Lung microvascular endothelial cell (primary cell): Measurements from ENCODE around the gene RAB3C. TPM values are rescaled to one million over a fixed set of nuclear protein-coding genes. Genes with fewer than 3 reads are reported as not detected.

Source experiments
- DNase-seq, 2 donors: peaks; one replicate each; pipeline versions ENCODE4 v3.0.0 to v3.0.0-alpha.2; 2010; ENCODE audit warnings: low read depth in 2 of 2
- total RNA-seq: library from RNA; depleted of rRNA; stranded (reverse); fragments of >200 nt; gene quantifications from 2 replicates; pipeline ENCODE4 v1.2.1, GENCODE V29; 2014

RAB3C gene
- total RNA-seq, 1 donor from 2014 or later = under 0.01 TPM

DNA sequence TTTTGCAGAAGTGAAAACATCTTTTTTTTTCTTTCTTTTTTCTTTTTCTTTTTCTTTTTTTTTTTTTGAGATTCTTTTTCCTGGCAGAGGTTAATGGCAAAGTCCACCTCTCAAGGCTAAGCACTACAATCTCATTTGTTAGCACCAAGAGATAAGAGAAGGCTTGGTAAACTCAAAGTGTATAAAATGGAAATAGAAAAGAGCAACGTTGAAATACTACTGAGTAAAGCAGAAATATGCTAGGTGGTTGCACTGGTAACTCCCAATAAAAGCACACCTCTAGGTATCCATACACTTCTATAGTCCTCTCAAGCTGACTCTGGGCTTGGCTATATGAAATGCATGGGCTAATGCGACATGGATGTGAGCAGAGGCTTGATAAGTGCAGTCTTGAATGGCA lies 188.9 kb downstream of the RAB3C start:
- DNase-seq = no peak

DNA sequence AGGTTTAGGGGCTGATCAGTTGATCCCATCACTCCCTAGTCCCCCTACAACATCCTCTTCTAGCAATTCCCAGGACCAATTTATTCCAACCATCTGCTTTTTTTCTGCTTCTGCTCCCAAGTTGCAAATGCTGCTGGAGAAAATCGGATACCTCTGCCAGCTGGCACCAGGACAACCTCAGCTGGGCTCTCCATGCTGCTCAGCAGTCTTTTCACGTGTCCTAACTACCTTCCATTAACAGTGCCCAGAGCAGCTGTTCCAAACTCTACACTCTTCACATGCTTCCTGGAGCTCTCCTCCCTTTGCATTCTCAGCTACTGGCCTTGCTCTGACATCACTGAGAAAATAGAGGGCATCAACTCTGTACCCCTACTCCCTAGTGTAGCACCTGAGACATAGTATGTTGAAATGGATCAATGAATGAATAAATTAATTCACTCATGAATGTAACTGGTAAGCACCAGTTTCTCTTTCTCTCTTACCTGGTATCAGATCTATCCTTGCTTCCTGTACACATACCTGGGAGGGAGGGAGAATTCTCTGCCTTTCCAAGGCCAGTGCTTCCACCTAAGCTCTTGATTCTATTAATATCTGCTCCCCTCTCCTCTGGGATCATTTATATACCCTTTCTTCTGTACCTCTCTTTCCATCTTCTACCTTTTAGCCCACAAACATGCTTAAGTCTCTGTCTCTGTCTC lies 191.0 kb downstream of the RAB3C start:
- DNase-seq = peak in 1 of 2 donors; percentile 35

- DNase-seq = no peak
Measured at GRCh38 chr5:58774937-58775336, 192.1 kb downstream of the RAB3C start.

- DNase-seq = peak in 1 of 2 donors; percentile 5
Measured at GRCh38 chr5:58775701-58776262, 192.9 kb downstream of the RAB3C start.

- no peak for DNase-seq
Measured at GRCh38 chr5:58776559-58776958, 193.7 kb downstream of the RAB3C start.

DNA sequence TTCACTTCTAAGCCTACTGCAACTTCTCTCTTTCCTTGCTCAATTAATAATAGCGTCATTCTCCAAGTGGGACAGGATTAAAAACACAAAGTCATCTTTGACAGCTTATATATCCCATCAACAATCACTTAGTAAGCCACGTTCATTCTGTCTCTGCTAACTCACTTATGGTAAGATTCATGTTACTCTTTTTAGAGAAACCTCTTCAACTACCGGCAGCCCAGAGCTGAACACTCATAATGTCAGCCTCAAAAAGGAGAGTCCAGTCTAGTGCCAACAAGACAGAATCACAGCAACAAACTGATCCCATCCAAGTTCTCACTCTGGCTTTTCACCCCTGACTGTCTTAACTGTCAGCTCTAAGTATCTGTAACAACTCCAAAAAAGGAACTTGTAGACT lies 196.0 kb downstream of the RAB3C start:
- no peak for DNase-seq

- no peak for DNase-seq
Measured at GRCh38 chr5:58786035-58786434, 203.2 kb downstream of the RAB3C start.

DNA sequence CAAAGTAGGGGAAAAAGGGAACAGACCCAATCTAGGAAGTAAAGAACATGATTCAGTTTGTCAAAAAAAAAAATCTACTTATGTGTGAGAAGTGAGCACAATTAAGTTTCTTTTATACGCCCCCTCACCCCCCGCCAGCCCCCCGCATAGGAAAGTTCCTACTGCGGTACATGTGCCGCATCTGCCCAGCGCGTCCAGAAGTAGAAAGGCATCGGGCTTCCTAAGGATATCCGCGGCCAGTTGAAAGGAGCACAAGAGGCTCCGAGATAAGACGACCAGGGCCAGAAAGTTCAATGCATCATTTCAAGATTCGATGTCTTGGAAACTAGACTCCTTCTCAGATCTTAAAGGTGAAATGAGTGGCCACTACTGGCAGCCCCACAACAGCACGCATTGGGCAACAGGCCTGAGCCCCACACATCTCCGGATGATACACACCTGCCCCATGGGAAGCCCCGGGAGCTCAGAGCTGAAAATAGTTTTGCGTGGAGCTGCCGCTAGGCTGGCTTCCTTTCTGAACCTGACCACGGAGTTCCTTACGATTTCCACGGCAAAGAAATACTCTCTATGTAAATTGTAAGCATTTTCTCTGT lies 203.9 kb downstream of the RAB3C start:
- DNase-seq = no peak

DNA sequence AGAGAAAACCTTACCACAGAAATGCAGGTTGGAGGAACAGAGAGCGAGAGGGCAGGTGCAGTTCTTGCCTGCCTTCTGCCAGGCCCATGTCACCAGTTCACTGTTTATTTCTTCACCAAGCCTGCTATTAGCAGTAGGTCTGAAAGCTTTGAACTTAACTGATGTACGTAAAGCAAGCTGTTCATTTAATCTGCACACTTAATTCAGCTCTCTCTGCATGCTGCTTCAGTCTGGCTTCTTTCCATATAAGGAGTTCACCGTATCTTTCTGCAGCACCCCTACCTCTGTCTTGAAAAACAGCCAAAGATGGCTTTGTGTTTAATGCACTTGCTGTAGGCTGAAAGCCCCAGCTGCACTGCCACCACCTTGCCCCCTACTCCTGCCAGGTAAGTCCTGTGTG lies 205.1 kb downstream of the RAB3C start:
- DNase-seq = no peak

DNA sequence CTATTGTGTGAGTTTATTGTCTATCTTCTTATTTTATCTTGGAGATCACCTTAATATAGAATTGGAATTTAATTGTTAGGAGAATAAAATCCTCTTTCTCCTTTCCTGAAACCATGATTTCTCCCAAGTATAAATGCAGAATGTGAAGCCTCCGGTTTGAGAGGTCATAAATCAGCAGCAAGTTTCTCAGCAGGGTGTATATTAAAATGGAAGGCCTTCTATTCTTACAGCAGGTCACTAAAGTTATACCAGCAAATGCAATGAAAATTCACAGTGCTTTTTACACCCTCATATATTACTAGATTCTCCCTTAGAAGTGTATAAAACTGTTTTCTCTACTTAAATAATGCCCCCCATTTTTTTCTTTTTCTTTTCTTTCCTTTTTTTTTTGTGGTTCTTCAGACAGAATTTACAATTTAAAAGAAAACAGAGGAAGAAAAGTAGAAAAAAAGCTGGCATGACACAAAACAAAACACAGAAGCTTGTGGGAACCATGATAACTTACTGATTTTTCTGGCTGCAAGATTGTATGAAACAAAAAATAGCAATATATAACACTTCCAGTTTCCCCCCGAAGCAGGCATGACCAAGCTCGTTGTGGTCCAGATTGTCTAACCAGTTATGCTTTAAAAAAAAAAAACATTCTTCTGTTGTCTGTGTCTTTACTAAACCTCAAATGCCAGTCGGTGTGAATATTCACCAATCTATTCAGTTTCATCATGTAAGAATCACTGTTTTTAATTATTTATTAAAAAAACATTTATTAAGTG lies 211.2 kb downstream of the RAB3C start:
- no peak for DNase-seq

DNA sequence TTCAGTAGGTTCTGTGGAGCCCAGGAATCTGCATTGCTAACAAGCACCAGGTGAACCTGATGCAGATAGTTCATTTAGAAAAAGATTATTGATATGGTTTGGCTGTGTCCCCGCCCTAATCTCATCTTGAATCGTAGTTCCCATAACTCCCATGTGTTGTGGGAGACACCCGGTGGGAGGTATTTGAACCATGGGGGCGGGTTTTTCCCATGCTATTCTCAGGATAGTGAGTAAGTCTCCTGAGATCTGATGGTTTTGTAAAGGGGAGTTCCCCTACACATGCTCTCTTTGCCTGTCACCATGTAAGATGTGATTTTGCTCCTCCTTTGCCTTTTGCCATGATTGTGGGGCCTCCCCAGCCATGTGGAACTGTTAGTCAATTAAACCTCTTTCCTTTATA lies 212.0 kb downstream of the RAB3C start:
- DNase-seq = peak in 1 of 2 donors; percentile 1

GRCh38 chr5:58795327-58795726 lies 212.5 kb downstream of the RAB3C start:
- DNase-seq = no peak

DNA sequence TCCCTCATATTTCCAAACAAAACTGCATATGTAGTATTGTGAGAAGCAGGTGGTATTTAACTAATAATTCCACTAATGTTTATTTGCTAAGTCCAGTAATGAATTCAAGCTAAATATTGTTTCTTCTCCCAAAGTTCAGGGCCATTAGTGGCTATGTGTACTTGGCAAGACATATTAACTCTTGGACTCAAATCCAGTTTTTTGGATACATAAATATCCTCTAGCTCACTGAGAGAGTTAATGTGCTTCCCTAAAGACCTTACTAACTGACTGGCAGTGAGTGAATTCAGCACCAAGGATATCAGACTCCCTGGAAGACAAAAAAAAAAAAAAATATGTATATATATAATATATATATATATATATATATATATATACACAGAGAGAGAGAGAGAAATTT lies 214.1 kb downstream of the RAB3C start:
- no peak for DNase-seq

DNA sequence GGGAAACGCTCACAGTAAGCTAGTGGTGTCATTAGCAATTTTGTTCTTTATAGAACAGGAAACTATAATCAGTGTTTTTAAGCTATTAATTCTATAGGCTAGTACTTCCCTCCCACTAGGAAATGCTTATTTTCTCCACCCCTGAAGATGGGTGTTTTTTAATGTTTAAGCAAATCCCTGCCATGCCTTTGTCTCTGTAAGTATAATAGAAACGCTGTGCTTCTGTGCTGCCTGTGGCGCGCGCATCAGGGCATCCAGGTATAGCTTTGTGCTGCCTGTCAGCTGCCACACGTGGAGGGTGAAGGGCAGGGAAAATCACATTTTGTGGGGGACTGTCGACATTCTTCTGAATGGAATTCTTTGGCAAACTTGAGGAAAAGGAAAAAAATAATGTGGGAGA lies 217.5 kb downstream of the RAB3C start:
- DNase-seq = no peak

GRCh38 chr5:58800861-58801540 lies 218.1 kb downstream of the RAB3C start:
- no peak for DNase-seq

- DNase-seq = no peak
Measured at GRCh38 chr5:58803056-58803455, 220.2 kb downstream of the RAB3C start.

DNA sequence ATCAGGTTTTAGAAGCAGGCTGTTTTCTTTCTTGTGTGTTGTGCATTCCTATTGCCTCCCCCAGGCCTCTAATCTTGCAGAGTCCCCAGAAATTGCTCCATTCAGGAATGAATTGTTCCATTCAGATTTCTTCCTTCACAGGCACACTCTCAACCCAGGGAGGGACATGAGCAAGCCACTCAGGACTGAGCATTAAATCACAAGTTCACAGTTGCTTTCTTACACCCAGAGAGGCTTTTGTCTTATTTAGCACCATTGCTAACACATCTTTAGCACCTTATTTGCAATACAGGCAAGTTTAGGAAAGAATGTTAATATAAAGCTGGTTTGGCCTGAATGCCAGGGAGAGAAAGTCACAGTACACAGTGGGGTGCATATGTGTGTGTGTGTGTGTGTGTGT lies 221.4 kb downstream of the RAB3C start:
- DNase-seq = no peak

DNA sequence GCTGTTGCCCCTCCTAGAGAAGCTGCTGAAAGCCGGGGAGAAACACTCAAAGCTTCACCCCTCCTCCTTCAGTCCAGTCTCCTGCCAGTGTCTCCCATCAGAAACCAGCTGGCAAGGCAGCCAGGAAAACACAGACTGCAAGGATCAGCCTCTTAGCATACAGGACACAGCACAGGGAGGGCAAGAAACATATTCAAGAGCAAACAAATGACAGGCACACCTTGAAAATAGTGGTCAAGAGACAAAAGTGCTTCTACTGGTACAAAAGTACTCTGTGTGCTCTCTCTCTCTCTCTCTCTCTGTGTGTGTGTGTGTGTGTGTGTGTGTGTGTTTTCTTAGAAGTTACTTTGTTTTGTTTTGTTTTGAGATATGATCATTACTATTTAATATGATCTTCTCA lies 227.2 kb downstream of the RAB3C start:
- no peak for DNase-seq

GRCh38 chr5:58813855-58814254 lies 231.0 kb downstream of the RAB3C start:
- no peak for DNase-seq

- no peak for DNase-seq
Measured at GRCh38 chr5:58816181-58816731, 233.4 kb downstream of the RAB3C start.

DNA sequence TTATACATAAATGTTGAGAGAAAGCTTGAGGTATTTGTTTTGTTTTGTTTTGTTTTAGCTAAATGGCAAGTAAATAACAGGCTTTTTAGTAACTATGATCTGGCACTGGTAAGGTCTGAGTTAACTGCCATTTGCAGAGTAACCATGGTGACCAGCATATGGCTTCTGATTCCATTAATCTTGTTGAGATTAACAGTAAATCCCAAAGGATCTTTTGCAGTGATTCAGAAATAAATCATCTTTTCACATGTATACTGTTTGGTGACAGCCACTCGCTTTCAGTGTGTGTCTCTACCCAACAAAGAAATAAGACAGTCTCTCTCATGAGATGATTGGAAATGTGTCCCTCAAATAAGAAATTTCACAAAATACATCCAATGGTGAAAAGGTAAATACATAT lies 235.6 kb downstream of the RAB3C start:
- no peak for DNase-seq

GRCh38 chr5:58825441-58825840 lies 242.6 kb downstream of the RAB3C start:
- no peak for DNase-seq
